ENCODE measurements around the gene SLC25A29. TPM values are rescaled to one million over a fixed set of nuclear protein-coding genes. Genes with fewer than 3 reads are reported as not detected.

SLC25A29 gene
- total and polyA plus RNA-seq, 2 of the 13 experiments (the other 11 are each of a cell fraction or from before 2014, with no cell fraction given) = 12.2 to 17.2 TPM

GRCh38 chr14:100286484-100287191, 19.6 kb downstream of the SLC25A29 start (continued):
- no peak for TF ChIP-seq ATF2 (CRISPR knock-in tag; IDR thresholded peaks at IDR 0.05)
- TF ChIP-seq SRSF4 (IDR thresholded peaks at IDR 0.05; ENCODE audit: low read depth, low read length, poor library complexity, severe bottlenecking) = no peak
- no peak for TF ChIP-seq CHD4 (IDR thresholded peaks at IDR 0.05; ENCODE audit: borderline replicate concordance, low read length)
- no peak for TF ChIP-seq HDAC6 (IDR thresholded peaks at IDR 0.05; ENCODE audit: low read depth, low read length)
- TF ChIP-seq NCOA2 (CRISPR knock-in tag; IDR thresholded peaks at IDR 0.05) = no peak
- no peak for TF ChIP-seq PRMT3 (CRISPR knock-in tag; IDR thresholded peaks at IDR 0.05; ENCODE audit: borderline replicate concordance, low read depth)
- TF ChIP-seq ZNF564 (CRISPR knock-in tag; IDR thresholded peaks at IDR 0.05) = no peak
- no peak for TF ChIP-seq HOXD1 (CRISPR knock-in tag; IDR thresholded peaks at IDR 0.05)
- TF ChIP-seq MYC (CRISPR knock-in tag; IDR thresholded peaks at IDR 0.05; ENCODE audit: borderline replicate concordance) = no peak
- TF ChIP-seq BRCA1 (CRISPR knock-in tag; IDR thresholded peaks at IDR 0.05) = no peak
- no peak for TF ChIP-seq ZNF446 (CRISPR knock-in tag; IDR thresholded peaks at IDR 0.05)
- TF ChIP-seq, protein P1, sequence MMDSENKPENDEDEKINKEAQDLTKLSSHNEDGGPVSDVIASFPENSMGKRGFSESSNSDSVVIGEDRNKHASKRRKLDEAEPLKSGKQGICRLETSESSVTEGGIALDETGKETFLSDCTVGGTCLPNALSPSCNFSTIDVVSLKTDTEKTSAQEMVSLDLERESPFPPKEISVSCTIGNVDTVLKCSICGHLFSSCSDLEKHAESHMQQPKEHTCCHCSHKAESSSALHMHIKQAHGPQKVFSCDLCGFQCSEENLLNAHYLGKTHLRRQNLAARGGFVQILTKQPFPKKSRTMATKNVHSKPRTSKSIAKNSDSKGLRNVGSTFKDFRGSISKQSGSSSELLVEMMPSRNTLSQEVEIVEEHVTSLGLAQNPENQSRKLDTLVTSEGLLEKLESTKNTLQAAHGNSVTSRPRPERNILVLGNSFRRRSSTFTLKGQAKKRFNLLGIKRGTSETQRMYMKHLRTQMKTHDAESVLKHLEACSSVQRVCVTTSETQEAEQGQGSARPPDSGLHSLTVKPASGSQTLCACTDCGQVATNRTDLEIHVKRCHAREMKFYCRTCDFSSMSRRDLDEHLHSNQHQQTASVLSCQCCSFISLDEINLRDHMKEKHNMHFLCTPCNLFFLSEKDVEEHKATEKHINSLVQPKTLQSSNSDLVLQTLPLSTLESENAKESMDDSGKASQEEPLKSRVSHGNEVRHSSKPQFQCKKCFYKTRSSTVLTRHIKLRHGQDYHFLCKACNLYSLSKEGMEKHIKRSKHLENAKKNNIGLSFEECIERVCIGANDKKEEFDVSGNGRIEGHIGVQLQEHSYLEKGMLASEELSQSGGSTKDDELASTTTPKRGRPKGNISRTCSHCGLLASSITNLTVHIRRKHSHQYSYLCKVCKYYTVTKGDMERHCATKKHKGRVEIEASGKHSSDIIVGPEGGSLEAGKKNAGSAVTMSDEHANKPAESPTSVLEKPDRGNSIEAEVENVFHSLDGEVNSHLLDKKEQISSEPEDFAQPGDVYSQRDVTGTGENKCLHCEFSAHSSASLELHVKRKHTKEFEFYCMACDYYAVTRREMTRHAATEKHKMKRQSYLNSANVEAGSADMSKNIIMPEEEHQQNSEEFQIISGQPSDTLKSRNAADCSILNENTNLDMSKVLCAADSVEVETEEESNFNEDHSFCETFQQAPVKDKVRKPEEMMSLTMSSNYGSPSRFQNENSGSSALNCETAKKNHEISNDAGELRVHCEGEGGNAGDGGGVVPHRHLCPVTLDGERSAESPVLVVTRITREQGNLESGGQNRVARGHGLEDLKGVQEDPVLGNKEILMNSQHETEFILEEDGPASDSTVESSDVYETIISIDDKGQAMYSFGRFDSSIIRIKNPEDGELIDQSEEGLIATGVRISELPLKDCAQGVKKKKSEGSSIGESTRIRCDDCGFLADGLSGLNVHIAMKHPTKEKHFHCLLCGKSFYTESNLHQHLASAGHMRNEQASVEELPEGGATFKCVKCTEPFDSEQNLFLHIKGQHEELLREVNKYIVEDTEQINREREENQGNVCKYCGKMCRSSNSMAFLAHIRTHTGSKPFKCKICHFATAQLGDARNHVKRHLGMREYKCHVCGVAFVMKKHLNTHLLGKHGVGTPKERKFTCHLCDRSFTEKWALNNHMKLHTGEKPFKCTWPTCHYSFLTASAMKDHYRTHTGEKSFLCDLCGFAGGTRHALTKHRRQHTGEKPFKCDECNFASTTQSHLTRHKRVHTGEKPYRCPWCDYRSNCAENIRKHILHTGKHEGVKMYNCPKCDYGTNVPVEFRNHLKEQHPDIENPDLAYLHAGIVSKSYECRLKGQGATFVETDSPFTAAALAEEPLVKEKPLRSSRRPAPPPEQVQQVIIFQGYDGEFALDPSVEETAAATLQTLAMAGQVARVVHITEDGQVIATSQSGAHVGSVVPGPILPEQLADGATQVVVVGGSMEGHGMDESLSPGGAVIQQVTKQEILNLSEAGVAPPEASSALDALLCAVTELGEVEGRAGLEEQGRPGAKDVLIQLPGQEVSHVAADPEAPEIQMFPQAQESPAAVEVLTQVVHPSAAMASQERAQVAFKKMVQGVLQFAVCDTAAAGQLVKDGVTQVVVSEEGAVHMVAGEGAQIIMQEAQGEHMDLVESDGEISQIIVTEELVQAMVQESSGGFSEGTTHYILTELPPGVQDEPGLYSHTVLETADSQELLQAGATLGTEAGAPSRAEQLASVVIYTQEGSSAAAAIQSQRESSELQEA (CRISPR knock-in tag; IDR thresholded peaks at IDR 0.05; ENCODE audit: not compliant biosample characterization) = no peak
- TF ChIP-seq, protein P2, sequence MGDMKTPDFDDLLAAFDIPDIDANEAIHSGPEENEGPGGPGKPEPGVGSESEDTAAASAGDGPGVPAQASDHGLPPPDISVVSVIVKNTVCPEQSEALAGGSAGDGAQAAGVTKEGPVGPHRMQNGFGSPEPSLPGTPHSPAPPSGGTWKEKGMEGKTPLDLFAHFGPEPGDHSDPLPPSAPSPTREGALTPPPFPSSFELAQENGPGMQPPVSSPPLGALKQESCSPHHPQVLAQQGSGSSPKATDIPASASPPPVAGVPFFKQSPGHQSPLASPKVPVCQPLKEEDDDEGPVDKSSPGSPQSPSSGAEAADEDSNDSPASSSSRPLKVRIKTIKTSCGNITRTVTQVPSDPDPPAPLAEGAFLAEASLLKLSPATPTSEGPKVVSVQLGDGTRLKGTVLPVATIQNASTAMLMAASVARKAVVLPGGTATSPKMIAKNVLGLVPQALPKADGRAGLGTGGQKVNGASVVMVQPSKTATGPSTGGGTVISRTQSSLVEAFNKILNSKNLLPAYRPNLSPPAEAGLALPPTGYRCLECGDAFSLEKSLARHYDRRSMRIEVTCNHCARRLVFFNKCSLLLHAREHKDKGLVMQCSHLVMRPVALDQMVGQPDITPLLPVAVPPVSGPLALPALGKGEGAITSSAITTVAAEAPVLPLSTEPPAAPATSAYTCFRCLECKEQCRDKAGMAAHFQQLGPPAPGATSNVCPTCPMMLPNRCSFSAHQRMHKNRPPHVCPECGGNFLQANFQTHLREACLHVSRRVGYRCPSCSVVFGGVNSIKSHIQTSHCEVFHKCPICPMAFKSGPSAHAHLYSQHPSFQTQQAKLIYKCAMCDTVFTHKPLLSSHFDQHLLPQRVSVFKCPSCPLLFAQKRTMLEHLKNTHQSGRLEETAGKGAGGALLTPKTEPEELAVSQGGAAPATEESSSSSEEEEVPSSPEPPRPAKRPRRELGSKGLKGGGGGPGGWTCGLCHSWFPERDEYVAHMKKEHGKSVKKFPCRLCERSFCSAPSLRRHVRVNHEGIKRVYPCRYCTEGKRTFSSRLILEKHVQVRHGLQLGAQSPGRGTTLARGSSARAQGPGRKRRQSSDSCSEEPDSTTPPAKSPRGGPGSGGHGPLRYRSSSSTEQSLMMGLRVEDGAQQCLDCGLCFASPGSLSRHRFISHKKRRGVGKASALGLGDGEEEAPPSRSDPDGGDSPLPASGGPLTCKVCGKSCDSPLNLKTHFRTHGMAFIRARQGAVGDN (CRISPR knock-in tag; IDR thresholded peaks at IDR 0.05) = peak; percentile 31
- no peak for TF ChIP-seq MYPOP (CRISPR knock-in tag; IDR thresholded peaks at IDR 0.05)
